NCI-H748 treated with DMSO at 0.1 percent for 48 hours (cell line): ENCODE data around the gene PRR19.
"Not testable (repeated sequence)": the region's sequence is repeated elsewhere in the genome, so short reads cannot be mapped to it uniquely, and the experiment has no call there.

ENCODE experiments used
- DNase-seq: peaks from one replicate; lab custom pipeline; 2025; lab: John Stamatoyannopoulos, UW

The PRR19 gene

DNA sequence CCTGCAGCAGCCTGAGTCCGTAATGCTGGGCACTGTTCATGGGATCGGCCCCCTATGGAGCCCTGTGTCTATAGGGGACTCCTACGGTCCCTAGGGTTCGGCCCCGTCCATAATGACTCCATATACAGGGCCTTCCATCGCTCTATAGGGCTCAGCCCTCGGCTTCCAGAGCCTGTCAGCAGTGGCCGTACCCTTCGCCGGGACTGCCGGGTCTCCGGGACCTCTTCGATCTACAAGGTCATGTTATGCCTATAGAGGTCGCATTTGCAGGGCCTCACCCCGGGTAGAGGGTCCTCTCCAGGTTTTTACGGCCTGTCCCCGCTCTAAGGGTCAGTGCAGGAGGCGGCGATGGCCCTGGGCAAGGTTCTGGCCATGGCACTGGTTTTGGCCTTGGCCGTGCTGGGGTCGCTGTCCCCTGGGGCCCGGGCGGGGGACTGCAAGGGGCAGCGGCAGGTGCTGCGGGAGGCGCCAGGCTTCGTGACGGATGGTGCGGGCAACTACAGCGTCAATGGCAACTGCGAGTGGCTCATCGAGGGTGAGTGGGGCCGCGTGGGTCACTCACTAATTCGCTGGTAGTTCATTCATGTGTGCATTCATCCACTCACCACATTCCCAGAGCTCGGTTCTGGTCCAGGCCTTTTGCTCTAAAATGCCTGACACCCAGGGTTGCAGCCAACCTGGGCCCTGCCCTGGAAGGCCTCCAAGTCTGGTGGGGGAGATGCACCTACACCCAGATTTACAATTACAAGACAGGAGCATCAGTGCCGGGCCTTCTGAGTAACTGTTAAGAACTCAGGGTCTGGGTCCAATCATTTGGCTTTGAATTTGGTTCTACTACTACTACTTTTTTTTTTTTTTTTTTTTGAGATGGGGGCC, 24.2 kb downstream of the PRR19 start:
- DNase-seq, result no peak

GRCh38 chr19:42326969-42327368, 25.0 kb downstream of the PRR19 start:
- DNase-seq, result no peak

DNA sequence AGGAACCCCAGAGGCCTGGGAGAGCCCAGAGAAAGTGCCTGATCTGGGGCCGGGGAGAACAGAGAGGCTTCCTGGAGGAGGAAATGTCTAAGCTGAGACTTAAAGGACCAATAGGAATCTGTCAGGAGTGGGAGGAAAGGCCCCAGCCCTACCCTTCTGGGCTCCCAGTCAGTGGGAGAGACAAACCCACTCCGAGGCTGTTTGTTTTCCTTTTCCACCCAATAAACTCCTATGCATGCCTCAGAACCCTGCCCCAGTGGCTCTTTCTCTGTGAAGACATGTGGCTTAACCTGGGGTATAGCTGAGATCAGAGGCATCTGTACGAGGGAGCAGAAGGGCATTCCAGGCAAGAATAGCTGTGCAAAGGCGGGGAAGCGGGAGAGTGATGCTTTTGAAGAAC, 25.4 kb downstream of the PRR19 start:
- DNase-seq, result no peak

- DNase-seq, result no peak
Observed at GRCh38 chr19:42328106-42328505, 26.2 kb downstream of the PRR19 start.

GRCh38 chr19:42328854-42329253, 26.9 kb downstream of the PRR19 start:
- DNase-seq, result no peak

DNA sequence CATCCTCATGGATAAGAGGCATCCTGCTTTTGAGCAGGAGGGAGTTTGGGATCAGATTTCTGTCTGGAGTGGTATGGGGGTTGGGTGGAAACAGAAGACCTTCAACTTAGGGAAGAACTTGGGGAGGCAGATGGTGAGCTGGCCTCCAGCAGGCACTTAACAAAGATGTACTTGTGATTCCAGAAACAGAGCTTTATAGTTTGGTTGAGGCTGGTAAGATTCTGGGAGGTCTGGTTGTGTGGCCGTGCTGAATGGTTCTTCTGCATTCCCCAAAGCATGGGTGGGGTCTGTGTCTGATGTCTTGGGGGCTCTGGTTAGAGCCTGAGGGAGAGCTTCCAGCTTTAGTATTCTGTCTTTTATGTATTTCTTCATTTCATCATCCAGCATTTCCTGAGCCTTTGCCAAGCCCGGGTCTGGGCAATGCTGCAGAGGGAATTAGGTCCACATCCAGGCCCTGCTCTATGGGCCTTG, 28.3 kb downstream of the PRR19 start:
- DNase-seq, result no peak

DNA sequence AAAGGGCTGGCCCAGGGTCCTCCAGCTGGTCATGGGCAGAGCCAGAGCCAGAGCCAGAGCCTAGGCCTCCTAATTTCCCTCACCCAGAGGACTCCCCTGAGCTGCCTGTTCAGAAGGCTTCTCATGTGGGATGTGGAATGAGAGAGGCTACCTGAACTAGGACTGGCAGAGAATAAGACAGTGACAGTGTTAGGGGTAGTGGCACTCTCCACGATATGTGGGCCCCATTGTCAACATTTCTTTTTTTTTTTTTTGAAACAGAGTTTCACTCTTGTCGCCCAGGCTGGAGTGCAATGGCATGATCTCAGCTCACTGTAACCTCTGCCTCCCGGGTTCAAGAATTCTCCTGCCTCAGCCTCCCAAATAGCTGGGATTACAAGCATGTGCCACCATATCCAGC, 29.4 kb downstream of the PRR19 start:
- not testable (repeated sequence) for DNase-seq

GRCh38 chr19:42332059-42332458, 30.1 kb downstream of the PRR19 start:
- DNase-seq, result no peak

DNA sequence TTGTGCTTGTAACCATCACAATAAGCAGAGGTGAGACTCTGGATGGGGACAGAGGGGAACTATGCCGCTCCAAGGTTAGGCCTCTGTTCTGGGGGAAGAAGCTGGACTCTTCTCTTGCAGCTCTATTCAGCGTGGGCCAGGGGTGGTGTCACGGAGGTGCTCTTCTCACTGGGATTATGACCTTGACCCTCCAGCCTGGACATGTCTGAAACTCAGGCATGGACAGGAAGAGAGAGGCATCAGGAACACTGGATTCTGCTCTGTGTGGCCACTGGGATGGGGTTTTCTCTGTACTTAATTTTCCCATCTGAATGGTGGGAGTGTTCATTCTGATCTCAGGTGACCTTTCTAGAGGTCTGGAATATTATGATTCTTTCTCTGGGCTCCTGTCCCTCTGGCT, 31.1 kb downstream of the PRR19 start:
- DNase-seq, result no peak

DNA sequence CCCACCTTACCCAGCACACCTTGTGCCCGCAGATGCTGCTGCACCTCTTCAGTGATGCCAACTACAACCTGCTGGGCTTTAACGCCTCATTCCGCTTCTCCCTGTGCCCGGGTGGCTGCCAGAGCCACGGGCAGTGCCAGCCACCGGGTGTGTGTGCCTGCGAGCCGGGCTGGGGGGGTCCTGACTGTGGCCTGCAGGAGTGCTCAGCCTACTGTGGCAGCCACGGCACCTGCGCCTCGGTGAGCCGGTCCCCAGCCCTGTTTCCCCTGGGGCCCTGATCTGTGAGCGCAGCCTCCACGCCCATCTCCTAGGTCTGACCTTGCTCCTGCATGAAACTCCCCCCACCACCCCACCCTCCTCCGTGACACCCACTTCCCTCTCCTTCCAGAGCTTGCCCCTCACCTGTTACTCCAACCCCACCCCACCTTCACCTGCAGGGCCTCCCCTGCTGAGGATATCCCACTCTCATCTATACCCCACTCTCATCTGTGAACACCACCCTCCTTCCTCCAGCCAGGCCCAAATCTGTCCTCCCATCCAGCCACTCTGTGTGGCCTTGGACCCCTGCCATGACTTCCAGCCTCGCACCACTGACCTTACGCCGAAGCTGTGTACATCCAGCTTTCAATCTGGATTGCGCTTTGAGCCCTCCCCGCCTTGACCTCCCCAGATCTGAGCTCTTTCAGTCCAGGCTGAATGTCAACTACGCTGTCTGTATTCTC, 32.2 kb downstream of the PRR19 start:
- no peak for DNase-seq

- DNase-seq, result no peak
Observed at GRCh38 chr19:42334697-42335373, 32.9 kb downstream of the PRR19 start.

DNA sequence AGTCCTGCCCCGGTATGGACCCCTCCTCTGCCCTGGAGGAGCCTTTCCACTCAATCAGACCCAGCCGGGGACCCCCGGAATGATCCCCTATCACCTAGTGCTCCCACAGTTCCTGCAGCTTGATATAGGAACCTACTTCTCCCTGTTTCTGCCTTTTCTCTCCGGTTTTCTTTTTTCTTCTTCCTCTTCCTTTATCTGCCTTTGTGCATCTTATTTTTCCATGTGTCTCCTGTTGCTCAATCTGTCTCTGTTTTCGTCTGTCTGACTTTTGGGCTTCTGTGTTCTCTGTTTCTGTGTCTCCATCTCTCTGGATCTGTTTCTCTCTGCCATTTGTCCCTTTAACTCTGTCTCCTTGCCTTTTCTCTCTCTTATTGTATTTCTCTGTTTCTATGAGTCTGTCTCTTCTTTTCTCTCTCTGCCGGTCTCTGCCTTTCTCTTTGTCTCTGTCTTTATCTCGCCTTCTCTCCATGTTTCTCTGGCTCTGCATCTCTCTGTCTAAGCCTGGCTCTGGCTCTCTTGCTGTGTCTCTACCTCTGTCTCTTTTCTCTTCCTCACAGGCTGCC, 33.5 kb downstream of the PRR19 start:
- DNase-seq, result no peak

DNA sequence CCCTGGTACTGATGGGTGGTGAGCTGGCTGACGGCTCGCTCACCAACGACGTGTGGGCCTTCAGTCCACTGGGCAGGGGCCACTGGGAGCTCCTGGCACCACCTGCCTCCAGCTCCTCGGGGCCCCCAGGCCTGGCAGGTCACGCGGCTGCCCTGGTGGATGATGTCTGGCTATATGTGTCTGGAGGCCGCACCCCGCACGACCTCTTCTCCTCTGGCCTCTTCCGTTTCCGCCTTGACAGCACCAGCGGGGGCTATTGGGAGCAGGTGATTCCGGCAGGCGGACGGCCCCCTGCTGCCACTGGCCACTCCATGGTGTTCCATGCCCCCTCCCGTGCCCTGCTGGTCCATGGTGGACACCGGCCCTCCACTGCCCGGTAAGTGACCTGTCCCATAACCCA, 34.0 kb downstream of the PRR19 start:
- DNase-seq, result no peak

DNA sequence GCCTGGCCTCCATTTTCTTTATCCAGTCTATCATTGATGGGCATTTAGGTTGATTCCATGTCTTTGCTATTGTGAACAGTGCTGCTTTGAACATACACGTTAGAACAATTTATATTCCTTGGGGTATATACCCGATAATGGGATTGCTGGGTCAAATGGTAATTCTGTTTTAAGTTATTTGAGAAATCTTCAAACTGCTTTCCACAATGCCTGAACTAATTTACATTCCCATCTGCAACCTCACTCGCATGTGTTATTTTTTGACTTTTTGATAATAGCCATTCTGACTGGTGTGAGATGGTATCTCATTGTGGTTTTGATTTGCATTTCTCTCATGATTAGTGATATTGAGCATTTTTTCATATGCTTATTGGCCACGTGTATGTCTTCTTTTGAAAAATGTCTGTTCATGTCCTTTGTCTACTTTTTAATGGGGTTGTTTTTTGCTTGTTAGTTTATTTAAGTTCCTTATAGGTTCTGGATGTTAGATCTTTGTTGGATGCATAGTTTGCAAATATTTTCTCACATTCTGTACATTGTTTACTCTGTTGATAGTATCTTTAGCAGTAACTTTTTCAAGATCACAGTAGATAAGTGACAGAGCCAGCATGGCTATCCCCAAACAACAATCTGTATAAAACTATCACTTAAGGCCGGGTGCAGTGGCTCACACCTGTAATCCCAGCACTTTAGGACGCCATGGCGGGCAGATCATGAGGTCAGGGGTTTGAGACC, 37.4 kb downstream of the PRR19 start:
- not testable (repeated sequence) for DNase-seq

- not testable (repeated sequence) for DNase-seq
Observed at GRCh38 chr19:42339922-42340321, 38.0 kb downstream of the PRR19 start.

- no peak for DNase-seq
Observed at GRCh38 chr19:42343344-42344110, 41.6 kb downstream of the PRR19 start.

GRCh38 chr19:42344336-42344893, 42.5 kb downstream of the PRR19 start:
- DNase-seq, result no peak

- no peak for DNase-seq
Observed at GRCh38 chr19:42345191-42345812, 43.4 kb downstream of the PRR19 start.

- no peak for DNase-seq
Observed at GRCh38 chr19:42348211-42348610, 46.3 kb downstream of the PRR19 start.
